ENCODE data around the gene MROH8.

DNA sequence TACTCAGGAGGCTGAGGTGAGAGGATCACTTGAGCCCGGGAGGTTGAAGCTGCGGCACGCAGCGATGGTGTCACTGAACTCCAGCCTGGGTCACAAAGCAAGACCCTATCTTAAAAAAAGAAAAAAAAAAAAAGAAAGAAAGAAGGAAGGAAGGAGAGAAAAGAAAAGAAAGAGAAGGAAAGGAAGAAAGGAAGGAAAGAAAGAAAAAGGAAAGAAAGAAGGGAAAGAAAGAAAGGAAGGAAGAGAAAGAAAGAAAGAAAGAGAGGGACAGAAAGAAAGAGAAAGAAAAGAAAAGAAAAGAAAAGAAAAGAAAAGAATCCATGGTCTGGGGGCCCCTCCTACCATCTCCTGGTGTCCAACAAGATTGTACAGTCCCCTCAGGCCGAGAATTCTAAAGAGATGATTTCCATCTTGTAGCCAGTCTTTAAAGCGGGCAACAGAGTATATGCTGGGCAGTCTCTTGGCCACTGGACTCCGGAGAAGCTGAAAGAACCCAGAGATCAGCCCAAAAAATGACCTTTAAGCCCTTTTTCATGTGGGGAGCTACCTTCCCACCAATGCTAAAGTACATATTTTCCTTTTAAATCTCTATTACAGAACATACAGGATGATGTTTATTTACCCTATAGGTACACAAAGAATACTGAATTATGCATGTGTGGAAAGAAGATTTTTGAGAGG lies 59.9 kb downstream of the MROH8 start:
- TF ChIP-seq POLR2AphosphoS5 (IDR thresholded peaks at IDR 0.05; ENCODE audit: low read depth, low read length): no peak
- TF ChIP-seq, protein P1, sequence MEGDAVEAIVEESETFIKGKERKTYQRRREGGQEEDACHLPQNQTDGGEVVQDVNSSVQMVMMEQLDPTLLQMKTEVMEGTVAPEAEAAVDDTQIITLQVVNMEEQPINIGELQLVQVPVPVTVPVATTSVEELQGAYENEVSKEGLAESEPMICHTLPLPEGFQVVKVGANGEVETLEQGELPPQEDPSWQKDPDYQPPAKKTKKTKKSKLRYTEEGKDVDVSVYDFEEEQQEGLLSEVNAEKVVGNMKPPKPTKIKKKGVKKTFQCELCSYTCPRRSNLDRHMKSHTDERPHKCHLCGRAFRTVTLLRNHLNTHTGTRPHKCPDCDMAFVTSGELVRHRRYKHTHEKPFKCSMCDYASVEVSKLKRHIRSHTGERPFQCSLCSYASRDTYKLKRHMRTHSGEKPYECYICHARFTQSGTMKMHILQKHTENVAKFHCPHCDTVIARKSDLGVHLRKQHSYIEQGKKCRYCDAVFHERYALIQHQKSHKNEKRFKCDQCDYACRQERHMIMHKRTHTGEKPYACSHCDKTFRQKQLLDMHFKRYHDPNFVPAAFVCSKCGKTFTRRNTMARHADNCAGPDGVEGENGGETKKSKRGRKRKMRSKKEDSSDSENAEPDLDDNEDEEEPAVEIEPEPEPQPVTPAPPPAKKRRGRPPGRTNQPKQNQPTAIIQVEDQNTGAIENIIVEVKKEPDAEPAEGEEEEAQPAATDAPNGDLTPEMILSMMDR (IDR thresholded peaks at IDR 0.05): no peak
- TF ChIP-seq REST (IDR thresholded peaks at IDR 0.05; ENCODE audit: insufficient read depth in 1 of 2, low read depth in 2 of 2, low read length in 1 of 2): no peak
- no peak for TF ChIP-seq SIN3A (IDR thresholded peaks at IDR 0.05; ENCODE audit: borderline replicate concordance, insufficient read depth, low read depth, low read length)
- no peak for TF ChIP-seq TCF7L2 (IDR thresholded peaks at IDR 0.05; ENCODE audit: low read depth, low read length)

Measured in Panc1 (cell line).